Left colon (tissue), 2 donors: Measurements from ENCODE around the gene ADTRP. TPM values are rescaled to one million over a fixed set of nuclear protein-coding genes. Genes with fewer than 3 reads are reported as not detected.
A peak's percentile ranks its signal among the peaks of the same experiment; 100 is the strongest.
"Not testable (repeated sequence)": the region's sequence is repeated elsewhere in the genome, so short reads cannot be mapped to it uniquely, and the experiment has no call there.

ENCODE experiments used
- ATAC-seq: fragments of 200-7000 bp; cut with Tn5 transposase; one replicate; pipeline ENCODE4 v1.9.1; 2020; ENCODE audit warnings: mild to moderate bottlenecking, moderate library complexity
- DNase-seq, 2 donors: peaks; one replicate each; pipeline ENCODE4 v3.0.0-alpha.2; 2020
- intact Hi-C, 2 donors: fragments of 100-400 bp; cut with DNase I in 1 of 2; cut with micrococcal nuclease in 1 of 2; formaldehyde crosslinking; loops; one replicate each; pipeline versions ENCODE4 v1.11.2 to v1.14.0; 2022; cut with DNase I, micrococcal nuclease
- total RNA-seq, 2 donors: library from RNA; stranded (reverse); fragmentation: NEBNext Ultra II Directional; extraction: Animal tissue kit (Norgen Biotek cat#: 25700); gene quantifications; one replicate each; pipeline ENCODE4 v1.2.1, GENCODE V29; 2021
- donor health status: DM: no; HTN: no; CAD: no.
- donor health status: DM: yes; HTN: yes; CAD: no.

Gene ADTRP
- total RNA-seq, 2 donors from 2014 or later: 106 to 124 TPM

DNA sequence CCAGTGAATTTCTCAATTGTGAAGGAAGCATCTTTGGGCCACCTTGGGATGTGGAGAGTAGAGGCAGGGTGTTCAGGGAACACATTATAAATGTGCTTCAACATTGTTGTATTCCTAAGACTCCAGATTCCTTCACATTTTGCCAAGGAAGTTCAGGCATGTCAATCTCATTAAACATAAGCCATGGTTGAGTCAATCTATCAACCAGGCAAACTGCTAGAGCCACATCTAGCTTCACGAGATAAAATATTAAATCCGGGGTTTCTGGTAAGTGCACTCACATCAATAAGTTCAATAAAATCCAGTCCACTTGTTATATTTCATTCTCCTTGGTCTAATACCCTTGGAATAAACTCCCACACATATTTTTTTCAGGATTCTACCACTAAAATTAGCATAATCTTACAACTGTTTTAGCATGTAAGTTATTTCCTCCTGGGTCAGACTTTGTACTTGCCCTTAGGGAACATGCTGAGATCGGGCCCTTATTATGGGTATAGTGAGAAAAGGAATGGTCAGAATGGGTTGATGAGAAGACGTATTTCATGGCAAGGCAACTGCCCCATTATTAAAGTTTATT, 93.6 kb downstream of the ADTRP start:
- no peak for DNase-seq
- peak; percentile 24 for ATAC-seq
- intact Hi-C loops: no loop called here

DNA sequence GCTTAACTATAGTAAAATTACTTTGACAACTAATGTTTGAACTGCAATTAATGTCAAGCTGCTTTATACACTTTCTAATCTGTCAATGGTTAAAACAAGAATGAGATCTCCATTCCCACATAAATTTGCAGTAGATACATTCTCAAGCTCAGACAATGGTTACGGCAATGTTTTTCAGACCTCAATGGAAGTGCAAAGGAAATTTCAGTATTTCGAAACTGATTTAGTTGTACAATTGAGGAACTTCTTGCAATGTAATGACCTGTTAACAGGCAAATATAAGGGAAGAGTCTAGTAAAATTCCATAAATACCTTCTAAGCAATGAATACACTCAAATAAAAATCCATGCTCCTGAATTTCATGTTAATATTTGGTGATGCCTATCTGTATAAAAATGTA, 94.7 kb downstream of the ADTRP start:
- no peak for ATAC-seq
- intact Hi-C loops: no loop called here
- no peak for DNase-seq

DNA sequence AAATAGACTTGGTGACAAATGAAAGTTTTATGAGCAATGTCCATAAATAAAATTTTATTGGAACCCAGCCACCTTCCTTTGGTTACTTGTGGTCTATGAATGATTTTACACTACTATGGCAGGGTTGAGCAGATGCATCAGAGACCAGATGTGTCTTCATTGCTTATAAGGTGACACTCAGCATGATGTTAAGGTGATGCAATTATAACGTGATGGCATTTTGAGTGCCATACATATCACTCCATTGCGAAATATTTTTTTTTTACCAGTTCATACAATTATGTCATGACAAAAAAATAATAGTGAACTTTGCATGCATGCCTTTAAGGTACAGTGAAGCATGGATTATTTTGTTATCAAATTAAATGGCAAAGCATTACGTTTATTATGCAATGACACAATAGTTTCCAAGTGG, 96.0 kb downstream of the ADTRP start:
- ATAC-seq (no peak), DNase-seq (no peak)
- intact Hi-C loops: no loop called here

DNA sequence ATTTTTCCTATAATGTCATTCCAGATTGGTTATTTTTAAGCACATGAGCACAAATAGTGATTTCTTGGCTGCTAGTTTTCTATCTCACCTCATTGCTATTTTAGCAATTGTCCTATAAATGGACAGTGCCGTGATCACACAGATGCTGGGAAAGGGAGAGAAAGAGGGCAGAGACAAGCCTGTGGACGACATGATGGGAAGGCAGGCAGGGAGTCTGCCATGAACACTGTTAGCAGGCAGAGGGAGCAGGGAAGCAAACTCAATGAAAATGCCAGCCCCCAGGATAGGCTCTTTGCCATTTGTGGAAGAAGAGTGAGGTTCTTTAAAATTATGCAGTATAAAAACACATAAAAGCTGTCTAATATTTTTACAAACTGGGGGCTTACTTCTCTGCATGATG, 96.8 kb downstream of the ADTRP start:
- ATAC-seq (no peak), DNase-seq (no peak)
- intact Hi-C loops: no loop called here

DNA sequence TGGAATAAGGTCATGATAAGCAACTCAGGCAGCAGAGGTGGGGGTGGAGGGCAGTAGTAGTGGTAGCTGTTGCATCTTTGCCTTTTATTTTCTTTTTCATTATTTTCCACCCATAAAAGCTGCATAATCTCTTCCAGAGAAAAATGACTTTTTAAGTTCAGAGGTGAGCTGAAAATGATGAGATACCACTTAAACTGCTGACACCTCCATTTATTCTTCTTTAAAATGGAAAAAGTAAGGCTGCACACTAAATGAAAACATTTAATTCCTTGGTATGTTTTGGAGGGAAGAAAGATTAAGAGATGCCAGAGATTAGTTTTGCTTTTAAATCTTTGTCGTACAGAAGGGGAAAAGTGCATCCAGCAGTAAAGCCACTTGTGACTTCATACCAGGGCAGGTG, 97.2 kb downstream of the ADTRP start:
- ATAC-seq (no peak), DNase-seq (no peak)
- intact Hi-C loops: no loop called here

DNA sequence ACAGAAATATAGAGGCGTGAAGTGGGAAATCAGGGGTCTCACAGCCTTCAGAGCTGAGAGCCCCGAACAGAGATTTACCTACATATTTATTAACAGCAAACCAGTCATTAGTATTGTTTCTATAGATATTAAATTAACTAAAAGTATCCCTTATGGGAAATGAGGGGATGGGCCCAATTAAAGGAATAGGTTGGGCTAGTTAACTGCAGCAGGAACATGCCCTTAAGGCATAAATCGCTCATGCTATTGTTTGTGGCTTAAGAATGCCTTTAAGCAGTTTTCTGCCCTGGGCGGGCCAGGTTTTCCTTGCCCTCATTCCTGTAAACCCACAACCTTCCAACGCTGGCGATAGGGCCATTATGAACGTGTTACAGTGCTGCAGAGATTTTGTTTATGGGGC, 98.1 kb downstream of the ADTRP start:
- DNase-seq, ATAC-seq, intact Hi-C loops: not testable (repeated sequence)

DNA sequence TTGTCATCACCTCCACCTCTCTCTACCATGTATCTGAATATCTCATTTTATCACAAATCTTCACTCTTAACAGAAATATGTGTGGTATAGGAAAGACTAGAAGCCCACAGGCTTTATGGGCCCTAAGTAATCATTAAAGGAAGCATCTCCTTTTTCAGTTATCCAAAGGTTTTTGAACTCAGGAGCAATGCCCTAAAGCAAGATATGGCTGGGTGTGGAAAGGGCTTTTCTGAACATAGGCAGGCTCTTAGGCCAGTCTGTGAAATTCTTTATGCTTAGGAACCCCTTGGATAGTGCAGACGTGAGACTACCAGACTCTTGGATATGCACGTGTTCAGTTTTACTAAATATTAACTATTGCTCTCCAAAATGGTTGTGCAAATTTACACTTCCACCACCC, 99.5 kb downstream of the ADTRP start:
- ATAC-seq (no peak), DNase-seq (no peak)
- intact Hi-C loops: no loop called here

DNA sequence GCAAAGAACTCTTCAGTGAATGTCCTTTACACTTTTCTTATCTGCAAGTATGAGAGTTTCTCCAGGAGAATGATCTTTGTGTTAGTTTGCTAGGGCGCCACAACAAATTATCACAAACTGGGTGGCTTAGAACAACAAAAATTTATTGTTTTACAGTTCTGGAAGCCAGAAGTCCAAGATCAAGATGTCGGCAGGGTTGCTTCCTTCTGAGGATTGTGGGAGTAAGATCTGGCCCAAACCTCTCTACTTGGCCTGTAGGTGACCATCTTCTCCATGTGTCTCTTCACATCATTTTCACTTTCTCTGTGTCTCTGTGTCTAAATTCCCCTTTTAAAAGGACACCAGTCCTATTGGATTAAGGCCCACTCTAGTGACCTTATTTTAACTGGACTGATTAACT, 103.0 kb downstream of the ADTRP start:
- no peak for DNase-seq
- peak; percentile 64 for ATAC-seq
- intact Hi-C loops: no loop called here

DNA sequence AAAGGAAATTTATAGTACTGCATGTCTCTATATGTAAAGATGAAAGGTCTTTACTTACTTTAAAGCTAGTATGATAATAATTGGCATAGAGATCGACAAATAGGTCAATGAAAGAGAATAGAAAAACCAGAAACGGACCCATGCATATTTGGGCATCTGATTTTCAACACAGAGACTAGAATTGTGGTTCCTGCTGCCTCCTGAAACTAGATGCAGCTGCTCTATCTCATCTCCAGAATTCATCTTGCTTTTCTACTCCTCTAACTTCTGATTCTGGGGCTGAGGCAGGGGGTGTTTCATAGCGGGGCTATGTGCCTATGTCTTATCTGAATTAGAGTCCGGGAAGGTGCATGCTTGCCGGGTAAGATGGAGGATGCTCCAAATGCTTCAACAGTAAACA, 105.9 kb downstream of the ADTRP start:
- DNase-seq (no peak), ATAC-seq (no peak)
- intact Hi-C loops: no loop called here

DNA sequence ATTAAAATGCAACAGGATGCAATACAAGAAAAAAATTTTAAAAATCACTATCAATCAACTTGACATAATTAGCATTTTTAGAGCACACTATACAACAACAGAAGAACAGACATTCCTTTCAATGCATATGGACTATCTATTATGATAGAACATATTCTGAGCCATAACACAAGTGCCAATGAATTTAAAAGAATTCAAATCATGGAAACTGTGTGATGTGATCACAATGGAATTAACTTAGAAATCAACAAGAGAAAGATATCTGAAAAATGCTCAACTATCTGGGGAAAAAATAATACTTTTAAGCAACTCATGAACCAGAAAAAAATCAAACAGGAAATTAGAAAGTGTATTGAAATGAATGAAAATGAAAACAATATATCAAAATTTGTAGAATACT, 106.3 kb downstream of the ADTRP start:
- intact Hi-C loops: no loop called here
- ATAC-seq: no peak
- no peak for DNase-seq

DNA sequence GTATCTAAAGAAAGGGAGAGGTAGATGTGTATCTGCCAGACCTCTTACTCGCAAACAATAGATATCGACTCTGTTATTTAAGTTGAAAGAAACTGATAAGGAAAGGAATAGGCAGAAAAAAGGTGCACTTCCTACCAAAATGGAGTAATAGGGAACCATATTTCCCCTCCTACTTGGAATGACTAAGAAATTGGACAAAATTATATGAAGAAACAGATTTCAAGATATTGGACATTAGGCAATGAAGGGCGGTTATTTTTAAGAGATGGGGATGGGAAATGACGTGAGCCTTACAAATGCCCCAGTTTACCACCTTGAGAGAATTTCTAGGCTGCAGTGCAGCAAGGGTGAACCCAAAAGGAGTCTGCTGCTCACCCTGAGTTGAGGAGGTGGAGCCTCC, 108.9 kb downstream of the ADTRP start:
- ATAC-seq (no peak), DNase-seq (no peak)
- intact Hi-C loops: no loop called here

DNA sequence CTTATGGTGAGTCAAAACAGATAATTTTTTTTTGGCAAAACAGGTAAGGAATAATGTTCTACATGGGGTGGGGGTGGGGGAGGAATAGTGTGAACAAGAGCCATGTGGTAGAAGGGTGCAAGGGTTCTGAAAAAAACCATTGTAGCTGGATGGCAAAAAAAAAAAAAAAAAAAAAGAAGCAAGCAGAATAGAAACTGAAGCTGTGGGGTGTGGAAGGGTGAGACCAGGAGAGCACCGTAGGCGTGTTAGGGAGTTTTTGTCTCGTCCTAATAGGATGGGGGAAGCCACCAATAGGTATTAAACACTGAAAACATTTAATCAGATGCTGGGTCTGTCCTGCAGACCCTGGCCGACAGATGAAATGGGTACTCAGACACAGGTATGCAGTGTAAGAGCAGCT, 110.1 kb downstream of the ADTRP start:
- ATAC-seq (no peak), DNase-seq (no peak)
- intact Hi-C loops: no loop called here

DNA sequence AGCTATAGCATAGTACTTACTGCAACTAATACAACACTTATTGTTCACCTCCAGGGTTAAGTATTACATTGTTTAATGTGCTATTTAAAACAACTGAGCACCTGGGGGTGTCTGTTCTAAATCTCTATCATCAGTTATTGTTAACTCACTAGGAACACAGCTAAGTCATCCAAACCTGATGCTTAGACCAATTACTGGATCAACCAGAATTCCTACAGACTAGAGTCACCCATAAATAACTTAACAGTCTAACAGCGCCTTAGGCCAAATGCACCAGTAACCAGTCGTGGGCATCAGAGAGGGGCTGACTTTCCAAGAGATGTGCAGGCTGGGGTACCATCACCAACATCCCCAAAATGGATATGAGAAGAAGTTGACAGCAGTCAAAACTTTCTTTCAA, 110.7 kb downstream of the ADTRP start:
- intact Hi-C loops: no loop called here
- no peak for DNase-seq
- no peak for ATAC-seq

DNA sequence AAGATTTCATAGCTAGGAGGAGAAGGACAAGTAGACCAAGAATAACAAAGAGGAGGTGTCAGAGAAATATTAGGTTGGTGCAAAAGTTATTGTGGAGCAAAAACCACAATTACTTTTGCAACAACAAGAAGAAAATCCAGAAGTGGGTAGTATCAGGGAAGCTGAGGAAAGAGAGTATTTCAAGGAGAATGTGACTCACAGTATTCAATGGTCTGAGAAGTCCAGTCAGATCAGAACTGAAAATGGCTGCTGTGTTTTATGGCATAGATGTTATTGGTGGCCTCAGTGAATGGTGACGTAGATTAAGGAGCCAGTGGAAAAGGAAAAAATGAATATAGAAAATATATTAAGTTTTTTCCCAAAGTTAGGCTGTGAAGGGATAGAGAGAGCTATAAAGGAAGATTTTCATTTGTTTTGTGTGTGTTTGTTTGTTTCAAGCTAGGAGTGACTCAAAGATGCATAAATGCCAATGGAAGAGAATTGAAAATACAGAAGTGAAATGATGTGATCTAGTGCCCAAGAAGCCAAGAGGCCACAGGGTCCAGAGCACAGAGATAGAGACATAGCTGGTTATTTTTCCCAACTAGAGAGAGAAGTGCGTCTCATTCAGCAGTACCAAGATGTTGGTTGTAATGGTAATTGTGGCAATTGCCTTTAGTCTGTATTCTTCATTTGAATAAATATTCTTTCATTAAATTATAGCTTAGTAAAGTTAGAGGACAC, 112.8 kb downstream of the ADTRP start:
- intact Hi-C loops: no loop called here
- ATAC-seq (no peak), DNase-seq (no peak)

Other genes with a start within 250 kb of the ADTRP start
- gene TMEM170B, start 241.1 kb downstream of the ADTRP start, total RNA-seq: 1 to 10 TPM; 1.6 to 2.5 TPM
- 10 to 100 TPM; 27.2 to 33.3 TPM for gene HIVEP1, start 233.5 kb upstream of the ADTRP start, total RNA-seq